ENCODE data around the gene NTRK2. TPM values are rescaled to one million over a fixed set of nuclear protein-coding genes. Genes with fewer than 3 reads are reported as not detected.
A peak's percentile ranks its signal among the peaks of the same experiment; 100 is the strongest.

Gene NTRK2
- total RNA-seq, 6 donors from 2014 or later: 0.30 to 16.8 (median 2.6) TPM

DNA sequence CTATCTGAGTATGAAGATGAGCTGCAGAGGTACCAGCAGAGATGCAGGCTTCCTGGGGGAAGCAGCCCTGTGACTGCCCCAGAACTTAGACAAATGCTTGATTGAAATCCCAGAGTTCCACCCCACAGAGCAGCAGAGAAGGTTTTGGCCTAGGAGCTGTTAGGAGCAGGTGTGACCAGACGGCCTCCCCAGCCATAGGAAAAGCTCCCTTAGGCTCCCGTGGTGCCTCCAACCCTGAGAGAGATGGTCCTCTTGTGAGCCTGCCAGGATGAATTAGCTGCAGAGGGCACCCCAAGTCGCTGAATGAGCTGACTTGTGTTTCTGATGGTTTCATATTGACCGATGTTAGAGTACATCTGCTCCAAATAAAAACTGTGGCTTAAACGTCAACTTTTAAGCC, 22.1 kb downstream of the NTRK2 start:
- Histone ChIP-seq H3K36me3 (no peaks in the 10 kb centered on the region), H3K27me3 (no peaks in the 10 kb centered on the region), H3K4me3 (no peak overlapping the region), H3K4me1 (no peaks in the 10 kb centered on the region), H3K27ac (peak overlapping the region in 1 of 4 donors; percentile 2), H3K9me3 (no peaks in the 10 kb centered on the region)
- WGBS, 2 donors: 81% methylated on average over 2 to 5 of the region's 5 CpGs
- TF ChIP-seq POLR2AphosphoS5 (IDR thresholded peaks at IDR 0.05): no peak
- TF ChIP-seq POLR2A (IDR thresholded peaks at IDR 0.05): no peak
- TF ChIP-seq, protein P1, sequence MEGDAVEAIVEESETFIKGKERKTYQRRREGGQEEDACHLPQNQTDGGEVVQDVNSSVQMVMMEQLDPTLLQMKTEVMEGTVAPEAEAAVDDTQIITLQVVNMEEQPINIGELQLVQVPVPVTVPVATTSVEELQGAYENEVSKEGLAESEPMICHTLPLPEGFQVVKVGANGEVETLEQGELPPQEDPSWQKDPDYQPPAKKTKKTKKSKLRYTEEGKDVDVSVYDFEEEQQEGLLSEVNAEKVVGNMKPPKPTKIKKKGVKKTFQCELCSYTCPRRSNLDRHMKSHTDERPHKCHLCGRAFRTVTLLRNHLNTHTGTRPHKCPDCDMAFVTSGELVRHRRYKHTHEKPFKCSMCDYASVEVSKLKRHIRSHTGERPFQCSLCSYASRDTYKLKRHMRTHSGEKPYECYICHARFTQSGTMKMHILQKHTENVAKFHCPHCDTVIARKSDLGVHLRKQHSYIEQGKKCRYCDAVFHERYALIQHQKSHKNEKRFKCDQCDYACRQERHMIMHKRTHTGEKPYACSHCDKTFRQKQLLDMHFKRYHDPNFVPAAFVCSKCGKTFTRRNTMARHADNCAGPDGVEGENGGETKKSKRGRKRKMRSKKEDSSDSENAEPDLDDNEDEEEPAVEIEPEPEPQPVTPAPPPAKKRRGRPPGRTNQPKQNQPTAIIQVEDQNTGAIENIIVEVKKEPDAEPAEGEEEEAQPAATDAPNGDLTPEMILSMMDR (IDR thresholded peaks at IDR 0.05): no peak
- no peak for TF ChIP-seq EP300 (IDR thresholded peaks at IDR 0.05)
- DNase-seq (no peak), ATAC-seq (ENCODE audit: low FRiP score in 2 of 2) (no peak)

DNA sequence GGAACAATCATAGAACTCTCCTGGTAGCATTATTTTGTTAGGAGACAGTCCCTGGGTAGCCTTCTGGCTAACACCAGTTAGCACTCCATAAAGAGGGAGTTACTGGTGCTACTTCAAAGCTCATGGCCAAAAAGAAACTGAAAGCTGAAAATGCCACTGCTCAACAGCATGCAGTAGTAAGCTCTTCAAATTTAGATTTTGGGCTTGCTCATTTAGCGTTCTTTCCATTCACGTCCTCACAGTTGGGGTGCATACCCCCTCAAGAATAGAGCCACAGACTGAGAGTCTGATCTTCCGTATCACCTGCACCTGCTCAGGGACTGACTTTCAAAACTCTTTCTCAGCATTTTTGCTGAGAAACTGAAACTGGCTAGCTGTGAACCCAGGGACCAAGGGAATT, 24.7 kb downstream of the NTRK2 start:
- no peak for ATAC-seq (ENCODE audit: low FRiP score in 2 of 2)
- Histone ChIP-seq H3K9me3 (no peaks in the 10 kb centered on the region), H3K27me3 (no peaks in the 10 kb centered on the region), H3K4me3 (no peak overlapping the region), H3K4me1 (no peaks in the 10 kb centered on the region), H3K36me3 (no peaks in the 10 kb centered on the region), H3K27ac (no peak overlapping the region)
- TF ChIP-seq POLR2AphosphoS5 (IDR thresholded peaks at IDR 0.05): no peak
- TF ChIP-seq, protein P1 (IDR thresholded peaks at IDR 0.05): no peak
- TF ChIP-seq POLR2A (IDR thresholded peaks at IDR 0.05): no peak
- TF ChIP-seq EP300 (IDR thresholded peaks at IDR 0.05): no peak
- DNase-seq: no peak
- 66 to 68% methylated on average over 3 of the region's 3 CpGs for WGBS, 2 donors

DNA sequence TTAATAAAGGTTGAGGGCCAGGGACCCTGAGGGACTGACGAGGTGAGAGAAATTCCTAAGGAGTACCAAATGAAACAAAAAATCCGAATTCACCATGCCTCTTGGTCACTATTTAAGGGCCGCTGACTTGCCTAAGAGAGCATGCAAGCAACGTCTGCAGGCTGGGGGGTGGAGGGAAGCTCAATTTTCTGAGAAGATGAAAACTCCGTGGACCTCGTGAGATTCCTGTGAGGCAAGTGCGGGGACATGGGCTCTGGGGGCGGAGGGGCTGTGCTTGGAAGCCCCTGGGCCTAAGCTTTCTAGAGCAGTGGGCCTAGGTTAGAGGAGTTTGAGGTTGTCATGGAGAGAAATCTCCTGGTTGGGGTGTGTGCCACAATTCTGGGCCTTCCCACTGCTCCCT, 27.5 kb downstream of the NTRK2 start:
- WGBS, 2 donors: 89 to 90% methylated on average over 8 of the region's 8 CpGs
- Histone ChIP-seq H3K9me3 (no peaks in the 10 kb centered on the region), H3K27me3 (no peaks in the 10 kb centered on the region), H3K4me3 (no peak overlapping the region), H3K27ac (no peak overlapping the region), H3K36me3 (no peaks in the 10 kb centered on the region), H3K4me1 (no peaks in the 10 kb centered on the region)
- ATAC-seq (ENCODE audit: low FRiP score in 2 of 2) (no peak), DNase-seq (no peak)
- no peak for TF ChIP-seq EP300 (IDR thresholded peaks at IDR 0.05)
- no peak for TF ChIP-seq POLR2A (IDR thresholded peaks at IDR 0.05)
- TF ChIP-seq, protein P1 (IDR thresholded peaks at IDR 0.05): no peak
- no peak for TF ChIP-seq POLR2AphosphoS5 (IDR thresholded peaks at IDR 0.05)

DNA sequence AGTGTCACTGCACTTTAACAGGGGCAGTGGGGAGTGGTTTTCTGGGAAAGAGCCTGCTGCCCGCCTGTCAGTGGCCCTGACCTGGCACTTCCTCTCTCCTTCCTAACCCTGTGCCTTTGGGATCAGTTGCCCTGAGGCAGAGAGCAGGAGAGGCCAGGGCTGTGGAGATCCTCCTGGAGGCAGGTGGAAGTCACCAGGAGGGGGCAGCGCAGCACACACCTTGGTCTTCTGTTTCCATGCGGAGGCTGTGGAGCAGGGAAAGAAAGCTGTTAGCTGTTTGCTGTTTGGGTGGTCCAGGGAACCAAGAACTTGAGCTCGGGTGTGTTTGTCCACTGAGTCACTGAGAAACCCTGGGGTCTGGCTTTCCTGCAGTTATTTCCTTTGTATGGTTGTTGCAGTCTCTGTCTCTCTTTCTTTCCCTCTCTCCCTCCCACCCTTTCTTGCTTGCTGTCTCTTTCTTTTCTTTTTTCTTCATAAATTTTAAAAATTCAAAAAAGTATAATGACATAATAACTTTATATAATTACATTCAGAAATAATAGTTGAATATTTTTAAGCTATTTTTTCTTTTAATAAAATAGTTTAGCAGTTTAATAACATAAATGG, 28.1 kb downstream of the NTRK2 start:
- H3K9me3 ChIP-seq: no peaks in the 10 kb centered on the region
- H3K4me1 ChIP-seq: no peaks in the 10 kb centered on the region
- H3K27me3 ChIP-seq: no peaks in the 10 kb centered on the region
- 31 to 35% methylated on average over 3 to 4 of the region's 4 CpGs for WGBS, 2 donors
- DNase-seq: peak in 1 of 2 donors; percentile 61
- no peaks in the 10 kb centered on the region for H3K36me3 ChIP-seq
- H3K27ac ChIP-seq: no peak overlapping the region
- peak; percentile 81 to 83 for ATAC-seq (ENCODE audit: low FRiP score in 2 of 2)
- H3K4me3 ChIP-seq: no peak overlapping the region
- TF ChIP-seq, protein P1 (IDR thresholded peaks at IDR 0.05): peak; percentile 38 to 72 (median 62)
- TF ChIP-seq POLR2A (IDR thresholded peaks at IDR 0.05): no peak
- TF ChIP-seq EP300 (IDR thresholded peaks at IDR 0.05): no peak
- TF ChIP-seq POLR2AphosphoS5 (IDR thresholded peaks at IDR 0.05): no peak

DNA sequence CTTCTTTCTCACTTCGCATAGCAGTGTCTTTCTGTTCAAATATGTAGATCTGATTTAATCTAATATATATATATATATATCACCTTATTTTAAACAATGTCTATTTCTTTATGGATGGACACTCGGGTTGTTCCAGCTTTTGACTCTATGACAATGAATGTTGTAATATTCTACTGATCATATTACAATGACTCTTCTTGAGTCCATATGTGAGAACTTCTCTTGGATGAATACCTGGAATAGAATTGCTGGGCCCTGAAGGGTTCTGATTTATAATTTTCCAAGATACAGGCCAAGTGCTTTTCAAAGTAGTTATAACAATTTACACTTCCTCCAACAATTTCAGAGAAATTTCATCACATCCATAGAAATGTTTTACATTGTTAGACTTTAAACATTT, 28.8 kb downstream of the NTRK2 start:
- no peak for TF ChIP-seq EP300 (IDR thresholded peaks at IDR 0.05)
- TF ChIP-seq, protein P1 (IDR thresholded peaks at IDR 0.05): no peak
- TF ChIP-seq POLR2A (IDR thresholded peaks at IDR 0.05): no peak
- TF ChIP-seq POLR2AphosphoS5 (IDR thresholded peaks at IDR 0.05): no peak
- no peaks in the 10 kb centered on the region for H3K9me3 ChIP-seq
- H3K27ac ChIP-seq: no peak overlapping the region
- H3K36me3 ChIP-seq: no peaks in the 10 kb centered on the region
- no peak for DNase-seq
- ATAC-seq (ENCODE audit: low FRiP score in 2 of 2): no peak
- H3K27me3 ChIP-seq: no peaks in the 10 kb centered on the region
- no peak overlapping the region for H3K4me3 ChIP-seq
- H3K4me1 ChIP-seq: no peaks in the 10 kb centered on the region
- WGBS, 2 donors: 88 to 92% methylated on average over 2 of the region's 2 CpGs

Measured in upper lobe of left lung (tissue), 6 donors.